Ovary (tissue), 3 donors: ENCODE results near the gene LMAN1.

Source experiments
- CTCF ChIP-seq, 3 donors: fragments of 450-650 bp in 2 of 3; fragments of 200-600 bp in 1 of 3; IDR thresholded peaks; one replicate each; pipeline versions ENCODE4 v1.5.1 to v1.8.0; 2016 to 2022; ENCODE audit warnings: antibody characterized with exemption in 3 of 3, mild to moderate bottlenecking in 1 of 3
- POLR2A ChIP-seq: fragments of 450-650 bp; IDR thresholded peaks from one replicate; pipeline ENCODE4 v1.6.1; 2017; ENCODE audit warnings: antibody characterized with exemption, mild to moderate bottlenecking, moderate library complexity
- donor health status: DM: no; HTN: no; CAD: no.

DNA sequence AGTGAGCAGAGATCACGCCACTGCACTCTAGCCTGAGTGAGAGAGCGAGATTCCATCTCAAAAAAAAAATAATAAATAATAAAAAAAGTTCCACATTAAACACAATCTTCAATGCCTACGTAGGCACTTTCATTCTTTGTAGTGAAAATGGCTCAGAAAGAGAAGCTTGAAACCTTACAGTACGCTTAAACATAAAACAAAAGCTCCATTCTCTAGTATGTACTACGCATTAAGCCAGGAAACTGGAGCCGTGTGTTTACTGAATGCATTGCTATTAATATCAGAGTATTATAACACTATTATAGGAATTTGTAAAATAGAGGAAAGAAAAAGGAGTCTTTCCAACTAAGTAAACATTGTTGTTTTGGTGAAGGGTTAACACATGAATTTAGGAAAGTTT, 41.3 kb upstream of the LMAN1 start:
- TF ChIP-seq POLR2A = no peak
- TF ChIP-seq CTCF (IDR thresholded peaks at IDR 0.05) = no peak
